SK-N-MC (cell line): ENCODE data around the gene PCDHA5.

ENCODE experiments used
- EZH2 ChIP-seq: fragments of 200-600 bp; sonication (generic); IDR thresholded peaks from one replicate; pipeline ENCODE4 v1.6.1; 2017; ENCODE audit warnings: antibody characterized with exemption
- POLR2AphosphoS5 ChIP-seq: IDR thresholded peaks from 2 replicates; pipeline ENCODE4 v1.6.1; 2012; ENCODE audit warnings: mild to moderate bottlenecking, low read depth, low read length, borderline replicate concordance

GRCh38 chr5:140785905-140786686 is 35.3 kb upstream of the PCDHA5 start, which contains the start of gene PCDHA1:
- no peak for TF ChIP-seq EZH2
- TF ChIP-seq POLR2AphosphoS5: no peak
